GM10248 (cell line): ENCODE results near the gene GHDC.
"Not testable (repeated sequence)": the region's sequence is repeated elsewhere in the genome, so short reads cannot be mapped to it uniquely, and the experiment has no call there.

Experiments used
- CTCF ChIA-PET: fragments of 300-600 bp; sonication (Branson Sonifier 250); formaldehyde crosslinking; extraction: SDS; loops from one replicate; lab custom pipeline; 2021; ENCODE audit warnings: antibody characterized with exemption; lab: Yijun Ruan, JAX
- POLR2A ChIA-PET: fragments of 350-650 bp; sonication (Branson Sonifier 250); formaldehyde crosslinking; extraction: SDS; loops from one replicate; lab custom pipeline; 2020; ENCODE audit warnings: antibody characterized with exemption; lab: Yijun Ruan, JAX
- DNase-seq: peaks from one replicate; pipeline ENCODE4 v3.0.0; 2012; ENCODE audit errors: extremely low spot score
- CTCF ChIP-seq: IDR thresholded peaks from 2 replicates; pipeline ENCODE4 v1.5.1; 2012; ENCODE audit warnings: mild to moderate bottlenecking, low read depth; ENCODE audit errors: extremely low read depth, missing control alignments, control extremely low read depth

Gene GHDC

GRCh38 chr17:42160531-42160910 is 33.8 kb downstream of the GHDC start:
- CTCF ChIA-PET, result interaction anchor here (1.3 to 1.5 kb wide), 3 partner anchors 19 to 23 kb away, joined by 3 to 6 read pairs (median 4); partner anchors contain the start of gene KCNH4
- POLR2A ChIA-PET, result interaction anchor here (0.7 kb wide), 1 partner anchor 180 kb away, joined by 3 read pairs; no protein-coding TSS in a partner anchor
- no peak for DNase-seq
- TF ChIP-seq CTCF, result no peak

GRCh38 chr17:42159796-42160530 is 34.3 kb downstream of the GHDC start:
- ChIA-PET POLR2A (interaction anchor here (0.7 kb wide), 1 partner anchor 180 kb away, joined by 3 read pairs; no protein-coding TSS in a partner anchor), CTCF (interaction anchor here (1.3 to 1.5 kb wide), 3 partner anchors 20 to 22 kb away, joined by 3 to 6 read pairs (median 4); partner anchors contain the start of gene KCNH4)
- TF ChIP-seq CTCF, result no peak
- no peak for DNase-seq

- DNase-seq, result no peak
- ChIA-PET POLR2A (interaction anchor here (0.5 kb wide), 1 partner anchor 189 kb away, joined by 3 read pairs; the partner anchor contains the start of gene CNP), CTCF (interaction anchor here (1.1 to 1.6 kb wide), 2 partner anchors 12 to 23 kb away, joined by 3 read pairs; no protein-coding TSS in a partner anchor)
- no peak for TF ChIP-seq CTCF
These were observed 38.7 kb downstream of the GHDC start for GRCh38 chr17:42155614-42156045.

GRCh38 chr17:42153919-42154742 is 40.2 kb downstream of the GHDC start:
- CTCF ChIA-PET, result interaction anchor here (0.7 to 1.9 kb wide), 9 partner anchors 10 to 129 kb away, joined by 3 to 10 read pairs (median 3); partner anchors contain the start of gene HCRT
- no peak for TF ChIP-seq CTCF
- POLR2A ChIA-PET, result interaction anchor here (0.6 kb wide), 1 partner anchor 165 kb away, joined by 4 read pairs; no protein-coding TSS in a partner anchor
- DNase-seq, result no peak

GRCh38 chr17:42146911-42147607 is 47.2 kb downstream of the GHDC start:
- ChIA-PET POLR2A (no interaction called here), CTCF (no interaction called here)
- no peak for TF ChIP-seq CTCF
- DNase-seq, result no peak

- CTCF ChIA-PET, result interaction anchor here (0.9 to 1.6 kb wide), 5 partner anchors 11 to 123 kb away, joined by 3 to 5 read pairs (median 3); partner anchors contain the start of gene NKIRAS2
- POLR2A ChIA-PET, DNase-seq: not testable (repeated sequence)
These were observed 51.2 kb downstream of the GHDC start for GRCh38 chr17:42143138-42143537.
